DOHH2 (cell line): ENCODE data around the gene ALOX15B.

Experiments
- H3F3A ChIP-seq: fragments of 200-600 bp; sonication (generic), shearing (Covaris generic); 2 replicates; pipeline ENCODE4 v1.6.0; 2016; ENCODE audit warnings: antibody characterized with exemption, mild to moderate bottlenecking; ENCODE audit not compliant: control insufficient read depth, insufficient read depth
- H3K27ac ChIP-seq: fragments of 200-600 bp; sonication (generic); 2 replicates; pipeline ENCODE4 v1.5.1; 2014; ENCODE audit warnings: low read depth, mild to moderate bottlenecking, low read length, moderate library complexity
- H3K27me3 ChIP-seq: fragments of 200-600 bp; sonication (generic); 2 replicates; pipeline ENCODE4 v1.6.1; 2014; ENCODE audit warnings: mild to moderate bottlenecking, low read length, mixed read lengths; ENCODE audit not compliant: control insufficient read depth
- H3K36me3 ChIP-seq: fragments of 200-600 bp; sonication (generic); 2 replicates; pipeline ENCODE4 v1.6.1; 2014; ENCODE audit warnings: mild to moderate bottlenecking, low read length, moderate library complexity, mixed read lengths; ENCODE audit not compliant: control insufficient read depth
- H3K4me1 ChIP-seq: fragments of 200-600 bp; sonication (generic); 2 replicates; pipeline ENCODE4 v1.6.1; 2014; ENCODE audit warnings: mild to moderate bottlenecking, low read length, mixed read lengths; ENCODE audit not compliant: control insufficient read depth
- H3K4me2 ChIP-seq: fragments of 200-600 bp; sonication (generic); 2 replicates; pipeline ENCODE4 v1.6.0; 2014; ENCODE audit warnings: mild to moderate bottlenecking, low read length, moderate library complexity
- H3K4me3 ChIP-seq: fragments of 200-600 bp; sonication (generic); 2 replicates; pipeline ENCODE4 v1.5.1; 2014; ENCODE audit warnings: mild to moderate bottlenecking, low read length, mixed read lengths
- H3K79me2 ChIP-seq: fragments of 200-600 bp; sonication (generic); 2 replicates; pipeline ENCODE4 v1.6.1; 2014; ENCODE audit warnings: mild to moderate bottlenecking, low read length, mixed read lengths; ENCODE audit not compliant: control insufficient read depth
- H3K9me2 ChIP-seq: fragments of 200-600 bp; sonication (generic); replicated peaks from 2 replicates; pipeline ENCODE4 v1.6.1; 2014; ENCODE audit warnings: mild to moderate bottlenecking, low read length, mixed read lengths; ENCODE audit not compliant: control insufficient read depth
- H3K9me3 ChIP-seq: fragments of 200-600 bp; sonication (generic); 2 replicates; pipeline ENCODE4 v1.6.1; 2014; ENCODE audit warnings: antibody characterized with exemption, low read length, mixed read lengths; ENCODE audit not compliant: control insufficient read depth, insufficient read depth
- H4K20me1 ChIP-seq: fragments of 200-600 bp; sonication (generic); 2 replicates; pipeline ENCODE4 v1.6.0; 2014; ENCODE audit warnings: low read depth, mild to moderate bottlenecking, antibody characterized with exemption, low read length, moderate library complexity; ENCODE audit not compliant: control insufficient read depth, insufficient read depth
- CTCF ChIP-seq: fragments of 200-600 bp; sonication (generic); IDR thresholded peaks from one replicate; pipeline ENCODE4 v1.5.1; 2014; ENCODE audit warnings: antibody characterized with exemption, mild to moderate bottlenecking, low read depth, low read length; ENCODE audit not compliant: poor library complexity, severe bottlenecking
- EZH2phosphoT487 ChIP-seq: fragments of 200-600 bp; sonication (generic); IDR thresholded peaks from 2 replicates; pipeline ENCODE4 v1.6.1; 2017; ENCODE audit warnings: borderline replicate concordance, mild to moderate bottlenecking, antibody characterized with exemption, low read length, moderate library complexity, mixed read lengths

ALOX15B gene

GRCh38 chr17:8079291-8080207, 40.7 kb downstream of the ALOX15B start:
- no peaks in the 10 kb centered on the region for H3K9me3 ChIP-seq
- no peaks in the 10 kb centered on the region for H3K79me2 ChIP-seq
- no peaks in the 10 kb centered on the region for H4K20me1 ChIP-seq
- peaks cover 15% of the 10 kb centered on the region for H3K27me3 ChIP-seq
- peak overlapping the region; percentile 91 for H3K4me2 ChIP-seq
- no peaks in the 10 kb centered on the region for H3F3A ChIP-seq
- no peak overlapping the region for H3K27ac ChIP-seq
- TF ChIP-seq CTCF (peak; percentile 74), EZH2phosphoT487 (no peak)
- H3K36me3 ChIP-seq, result no peaks in the 10 kb centered on the region
- H3K9me2 ChIP-seq, result no peaks in the 10 kb centered on the region
- peak overlapping the region; percentile 79 for H3K4me3 ChIP-seq
- H3K4me1 ChIP-seq, result peaks cover 13% of the 10 kb centered on the region

GRCh38 chr17:8080208-8080798, 41.4 kb downstream of the ALOX15B start:
- no peaks in the 10 kb centered on the region for H3K79me2 ChIP-seq
- peaks cover 10% of the 10 kb centered on the region for H3K27me3 ChIP-seq
- no peak for TF ChIP-seq EZH2phosphoT487
- TF ChIP-seq CTCF, result no peak
- H3K36me3 ChIP-seq, result no peaks in the 10 kb centered on the region
- H3K9me3 ChIP-seq, result no peaks in the 10 kb centered on the region
- no peaks in the 10 kb centered on the region for H3F3A ChIP-seq
- no peaks in the 10 kb centered on the region for H3K9me2 ChIP-seq
- H3K4me1 ChIP-seq, result peaks cover 13% of the 10 kb centered on the region
- no peaks in the 10 kb centered on the region for H4K20me1 ChIP-seq
- peak overlapping the region; percentile 91 for H3K4me2 ChIP-seq
- H3K4me3 ChIP-seq, result peak overlapping the region; percentile 79
- H3K27ac ChIP-seq, result no peak overlapping the region

- H3K4me2 ChIP-seq, result peak overlapping the region; percentile 91; the same call in 1 of the 2 replicates
- H3K4me1 ChIP-seq, result peaks cover 13% of the 10 kb centered on the region
Observed at GRCh38 chr17:8080799-8081219, 42.0 kb downstream of the ALOX15B start.

More at GRCh38 chr17:8080799-8081219, 42.0 kb downstream of the ALOX15B start:
- H3K27me3 ChIP-seq, result peaks cover 10% of the 10 kb centered on the region; the same call in 1 of the 2 replicates
- no peak overlapping the region for H3K27ac ChIP-seq
- H3K79me2 ChIP-seq, result no peaks in the 10 kb centered on the region
- no peaks in the 10 kb centered on the region for H3F3A ChIP-seq
- H4K20me1 ChIP-seq, result no peaks in the 10 kb centered on the region
- no peaks in the 10 kb centered on the region for H3K36me3 ChIP-seq
- no peaks in the 10 kb centered on the region for H3K9me2 ChIP-seq
- no peaks in the 10 kb centered on the region for H3K9me3 ChIP-seq
- TF ChIP-seq EZH2phosphoT487 (no peak), CTCF (no peak)
- no peak overlapping the region for H3K4me3 ChIP-seq
